Cerebellar nuclear complex (tissue), 1 donor: Measurements from ENCODE around the gene ELK3.

Experiments used
- DNase-seq, 2 experiments: peaks; one replicate each; lab custom pipeline; 2025; lab: John Stamatoyannopoulos, UW

ELK3 gene

GRCh38 chr12:96189781-96190180, 4.4 kb upstream of the ELK3 start:
- no peak for DNase-seq

- no peak for DNase-seq
These were observed 3.6 kb upstream of the ELK3 start for GRCh38 chr12:96190413-96191108.

GRCh38 chr12:96192926-96193573, 1.1 kb upstream of the ELK3 start:
- no peak for DNase-seq

GRCh38 chr12:96194576-96194889, 358 bp downstream of the ELK3 start:
- DNase-seq, result no peak

- peak in 1 of 2 experiments; percentile 8 for DNase-seq
These were observed 1.0 kb downstream of the ELK3 start for GRCh38 chr12:96194971-96195844.

- no peak for DNase-seq
These were observed 1.8 kb downstream of the ELK3 start for GRCh38 chr12:96195845-96196451.

- no peak for DNase-seq
These were observed 2.6 kb downstream of the ELK3 start for GRCh38 chr12:96196781-96197180.

GRCh38 chr12:96197503-96198272, 3.5 kb downstream of the ELK3 start:
- no peak for DNase-seq

GRCh38 chr12:96198965-96199364, 4.8 kb downstream of the ELK3 start:
- no peak for DNase-seq

- DNase-seq, result no peak
These were observed 5.3 kb downstream of the ELK3 start for GRCh38 chr12:96199464-96199863.

GRCh38 chr12:96201272-96202227, 7.4 kb downstream of the ELK3 start:
- no peak for DNase-seq

GRCh38 chr12:96204381-96204780, 10.2 kb downstream of the ELK3 start:
- no peak for DNase-seq

GRCh38 chr12:96205908-96206307, 11.7 kb downstream of the ELK3 start:
- DNase-seq, result no peak

GRCh38 chr12:96206936-96207662, 12.9 kb downstream of the ELK3 start:
- DNase-seq, result no peak

- DNase-seq, result no peak
These were observed 14.2 kb downstream of the ELK3 start for GRCh38 chr12:96208346-96208745.

GRCh38 chr12:96208801-96209549, 14.8 kb downstream of the ELK3 start:
- peak in 1 of 2 experiments; percentile 11 for DNase-seq

GRCh38 chr12:96210376-96211055, 16.3 kb downstream of the ELK3 start:
- DNase-seq, result no peak

GRCh38 chr12:96211988-96212387, 17.8 kb downstream of the ELK3 start:
- DNase-seq, result no peak
